TTC549 (cell line): ENCODE measurements around the gene MAL.

Experiments used
- FAIRE-seq: peaks from 2 replicates; lab custom pipeline; 2012; peaks lifted over from hg19 to GRCh38; lab: Jason Lieb, UNC

Gene MAL

DNA sequence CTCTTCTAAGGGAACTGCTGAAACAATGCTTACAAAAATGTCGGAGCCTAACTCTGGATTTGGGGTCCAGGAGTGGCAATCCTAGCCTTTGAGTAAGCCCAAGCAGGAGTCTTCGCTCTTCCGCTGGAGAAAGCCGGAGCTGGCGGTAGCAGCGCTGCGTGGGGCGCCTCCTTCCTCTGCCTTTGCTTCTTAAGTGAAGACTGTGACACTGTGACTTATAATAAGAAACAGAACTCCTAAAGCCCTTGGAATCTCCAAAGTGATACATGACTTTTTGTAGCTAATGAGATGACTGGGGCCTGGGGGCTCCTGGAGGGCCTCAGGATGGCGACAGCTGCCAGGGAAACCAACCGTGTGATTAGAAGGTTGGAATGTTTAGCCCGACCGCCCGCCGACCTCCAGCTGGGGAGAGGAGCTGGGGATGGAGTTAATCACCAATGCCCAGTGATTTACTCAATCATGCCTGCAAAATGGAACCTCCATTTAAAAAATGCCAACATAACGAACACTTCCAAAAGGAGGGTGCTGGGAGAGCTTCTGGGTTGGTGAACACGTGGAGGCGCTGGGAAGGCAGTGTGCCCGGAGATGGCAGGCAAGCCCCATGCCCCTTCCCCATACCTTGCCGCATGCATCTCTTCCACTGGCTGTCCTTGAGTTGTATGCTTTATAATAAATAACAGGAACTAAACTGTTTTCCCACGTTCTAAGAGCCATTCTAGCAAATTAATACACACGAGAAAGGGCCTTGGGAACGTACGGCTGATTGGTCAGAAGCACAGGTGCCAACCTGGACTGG lies 29.0 kb upstream of the MAL start:
- no peak for FAIRE-seq

- FAIRE-seq = no peak
Measured at GRCh38 chr2:94997981-94998930, 27.3 kb upstream of the MAL start.

- FAIRE-seq = no peak
Measured at GRCh38 chr2:94999431-94999883, 26.1 kb upstream of the MAL start.

DNA sequence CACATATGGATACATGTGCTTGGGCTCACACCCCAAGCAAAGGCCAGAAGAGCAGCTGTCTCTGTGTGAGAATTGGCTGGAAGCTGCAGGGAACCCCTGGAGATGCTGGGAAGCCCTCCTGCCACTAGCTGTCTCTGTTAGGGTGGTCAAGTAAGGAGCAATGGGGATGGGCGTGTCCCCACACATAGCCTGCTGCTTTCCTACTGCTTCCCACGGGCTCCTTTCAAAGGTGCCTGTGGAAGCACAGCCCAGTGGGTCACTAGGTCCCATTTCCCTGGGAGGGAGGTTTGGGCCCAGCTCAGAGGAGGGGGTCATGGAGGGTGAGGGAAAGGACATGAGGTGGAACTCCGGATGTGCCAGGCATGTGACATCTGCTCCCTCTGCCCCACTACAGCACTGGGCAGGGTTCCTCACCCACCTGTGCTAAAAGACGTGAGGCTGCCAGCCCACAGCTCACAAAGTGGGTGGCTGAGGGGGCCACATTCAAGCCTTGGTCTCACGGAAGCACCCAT lies 24.4 kb upstream of the MAL start:
- no peak for FAIRE-seq

DNA sequence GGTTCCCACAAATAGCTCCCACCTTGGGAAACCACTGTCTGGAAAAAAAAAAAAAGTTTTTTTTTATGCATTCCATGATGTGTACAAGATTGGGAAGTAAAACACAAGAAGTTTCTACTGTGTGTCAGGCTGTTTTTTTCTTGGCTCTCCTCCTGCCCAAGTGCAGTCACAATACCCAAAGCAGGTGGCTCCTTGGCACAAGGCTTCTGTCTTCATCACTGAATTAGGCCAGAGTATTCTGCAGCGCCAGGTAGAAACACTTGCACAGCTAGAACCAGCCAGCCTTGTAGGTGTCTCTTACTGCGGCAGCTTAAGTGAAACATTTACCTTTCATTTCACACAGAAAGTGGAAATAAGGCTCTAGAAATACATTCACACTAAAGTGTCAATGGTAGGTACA lies 23.8 kb upstream of the MAL start:
- FAIRE-seq = no peak

DNA sequence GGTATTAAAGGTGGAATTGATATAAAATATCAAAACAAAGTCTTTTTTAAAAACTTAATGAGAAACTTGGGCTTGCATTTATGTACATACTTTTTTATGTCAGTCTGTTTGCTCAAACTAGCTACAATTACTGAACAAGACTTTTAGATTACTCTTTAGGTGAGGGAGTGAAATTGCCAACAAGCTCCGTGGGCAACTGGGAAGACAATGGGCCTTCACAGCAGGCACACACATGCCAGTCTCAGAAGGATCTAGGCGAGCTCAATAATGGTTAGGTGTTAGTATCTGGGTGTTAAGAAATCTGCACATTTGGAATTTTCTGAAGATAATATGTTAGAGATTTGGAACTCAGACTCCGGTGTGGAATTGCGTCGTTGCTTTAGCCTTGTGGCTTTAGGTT lies 23.0 kb upstream of the MAL start:
- no peak for FAIRE-seq

DNA sequence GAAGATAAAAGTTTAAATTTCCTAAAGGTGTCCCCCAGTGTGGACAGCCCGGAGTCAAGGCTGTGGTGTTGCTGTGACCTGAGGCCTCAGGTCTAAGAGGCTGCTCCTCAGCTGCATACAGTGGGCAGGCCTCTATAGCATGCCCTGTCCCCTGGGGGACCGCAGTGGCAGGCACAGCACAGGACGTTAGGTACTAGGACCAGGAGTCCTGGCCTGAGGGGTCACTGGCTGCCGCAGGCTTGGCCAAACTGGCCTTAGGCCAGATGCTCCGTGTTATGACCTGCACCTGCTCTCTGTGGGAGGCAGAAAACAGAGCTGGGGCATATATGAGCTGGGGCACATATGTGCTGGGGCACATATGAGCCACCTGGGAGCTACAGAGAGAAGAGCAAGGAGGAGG lies 21.2 kb upstream of the MAL start:
- FAIRE-seq = no peak

DNA sequence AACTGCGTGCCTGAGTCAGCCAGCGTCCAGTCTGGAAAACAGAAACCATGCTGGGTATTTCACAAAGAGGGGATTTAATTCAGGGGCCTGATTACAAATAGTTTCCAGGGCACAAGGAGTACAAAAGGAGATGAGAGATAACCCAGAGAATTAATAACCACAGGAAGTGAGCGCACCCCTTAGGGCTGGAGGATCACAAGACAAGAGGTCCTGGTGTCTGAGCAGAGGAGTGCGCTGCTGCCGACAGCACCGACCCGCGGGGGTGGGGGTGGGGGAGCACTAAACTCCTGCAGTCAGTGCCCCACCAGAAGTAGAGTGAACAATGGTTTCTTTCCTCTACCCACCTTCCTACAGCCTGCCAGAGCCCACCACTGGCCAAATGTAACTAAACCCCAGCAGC lies 20.8 kb upstream of the MAL start:
- no peak for FAIRE-seq

DNA sequence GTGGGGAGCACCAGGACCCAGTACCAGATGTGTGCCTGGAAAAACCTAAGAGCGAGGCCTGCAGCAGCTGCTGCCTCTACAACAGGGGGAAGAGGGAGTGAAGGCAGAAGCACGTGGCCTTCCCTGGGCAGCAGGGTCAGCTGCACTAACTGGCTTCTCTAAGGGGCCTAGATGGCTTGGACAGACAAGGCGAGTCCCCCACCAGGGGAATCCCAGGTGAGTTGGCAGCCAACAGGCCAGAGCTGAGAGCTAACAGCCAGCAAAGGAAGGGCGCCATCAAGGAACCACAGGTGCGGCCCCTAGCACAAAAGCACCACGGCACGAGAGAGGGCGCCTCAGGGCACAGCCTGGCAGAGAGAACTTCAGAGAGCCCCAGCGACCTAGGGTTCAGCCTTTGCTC lies 19.8 kb upstream of the MAL start:
- no peak for FAIRE-seq

- FAIRE-seq = no peak
Measured at GRCh38 chr2:95006588-95006987, 18.9 kb upstream of the MAL start.

DNA sequence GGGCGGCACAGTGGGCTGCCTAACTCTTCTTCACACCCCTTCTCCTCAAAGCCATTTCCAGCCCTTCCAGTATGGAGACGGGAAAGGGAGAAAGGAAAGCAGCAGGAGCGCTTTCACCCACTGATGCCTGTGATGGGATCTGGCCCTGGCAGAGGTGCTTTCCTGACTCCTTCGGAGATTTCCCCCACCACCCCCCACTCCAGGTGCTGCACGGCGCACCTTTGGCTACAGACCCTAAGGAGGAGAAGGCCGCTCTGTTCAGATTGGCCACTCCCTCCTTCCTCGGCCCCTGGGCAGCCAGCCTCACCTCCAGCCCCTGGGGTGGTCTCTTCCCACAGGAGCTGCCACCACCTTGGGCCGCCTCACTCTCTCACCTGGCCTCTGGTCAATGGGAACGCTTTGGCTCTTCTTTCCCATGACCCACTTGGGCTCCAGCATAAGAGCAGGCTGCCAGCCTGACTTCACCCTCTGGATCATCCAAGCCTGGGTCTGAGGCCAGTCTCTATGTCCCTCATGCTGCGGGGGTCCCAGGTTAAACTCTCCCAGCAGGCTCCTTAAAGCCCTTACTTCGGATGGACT lies 18.4 kb upstream of the MAL start:
- no peak for FAIRE-seq

- FAIRE-seq = no peak
Measured at GRCh38 chr2:95007822-95008221, 17.7 kb upstream of the MAL start.

- no peak for FAIRE-seq
Measured at GRCh38 chr2:95008306-95008705, 17.2 kb upstream of the MAL start.

- no peak for FAIRE-seq
Measured at GRCh38 chr2:95008996-95009395, 16.5 kb upstream of the MAL start.

DNA sequence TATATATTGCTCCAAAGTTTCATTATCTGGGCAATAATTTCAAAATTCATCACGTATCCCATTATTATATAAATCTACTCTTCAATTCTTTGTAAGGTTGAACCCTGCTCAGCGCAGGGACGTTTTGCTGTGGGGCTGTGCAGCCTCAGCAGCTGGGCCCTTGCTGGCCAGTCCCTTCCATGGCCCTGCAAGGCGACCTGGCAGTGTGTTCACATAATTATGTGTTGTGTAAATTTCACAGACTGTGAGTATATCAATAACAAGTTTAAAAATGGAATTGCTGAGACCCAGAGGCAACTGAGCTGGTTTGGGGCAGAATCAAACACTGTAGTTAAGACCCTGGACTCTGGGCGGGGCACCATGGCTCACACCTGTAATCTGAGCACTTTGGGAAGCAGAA lies 16.1 kb upstream of the MAL start:
- no peak for FAIRE-seq

GRCh38 chr2:95010126-95010525 lies 15.4 kb upstream of the MAL start:
- no peak for FAIRE-seq

DNA sequence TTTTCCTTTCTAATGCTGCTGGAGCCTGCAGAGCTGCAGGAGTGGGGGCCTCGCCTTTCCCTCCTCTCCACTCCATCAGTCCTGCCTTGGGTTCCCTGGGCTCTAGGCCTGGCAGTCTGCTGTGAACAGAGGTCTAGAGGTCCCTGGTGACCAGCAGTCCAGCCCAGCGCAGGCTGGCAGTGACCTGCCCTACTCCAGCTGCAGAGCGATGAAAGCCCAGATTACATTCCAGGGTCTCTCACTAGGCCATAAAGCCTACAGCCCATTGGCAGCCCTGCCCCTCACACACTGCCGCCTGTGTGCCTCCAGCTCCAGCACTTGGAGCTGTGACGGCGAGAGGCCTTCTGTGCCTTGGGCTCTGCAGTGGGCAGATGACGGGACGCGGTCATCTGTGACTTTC lies 14.8 kb upstream of the MAL start:
- FAIRE-seq = no peak

DNA sequence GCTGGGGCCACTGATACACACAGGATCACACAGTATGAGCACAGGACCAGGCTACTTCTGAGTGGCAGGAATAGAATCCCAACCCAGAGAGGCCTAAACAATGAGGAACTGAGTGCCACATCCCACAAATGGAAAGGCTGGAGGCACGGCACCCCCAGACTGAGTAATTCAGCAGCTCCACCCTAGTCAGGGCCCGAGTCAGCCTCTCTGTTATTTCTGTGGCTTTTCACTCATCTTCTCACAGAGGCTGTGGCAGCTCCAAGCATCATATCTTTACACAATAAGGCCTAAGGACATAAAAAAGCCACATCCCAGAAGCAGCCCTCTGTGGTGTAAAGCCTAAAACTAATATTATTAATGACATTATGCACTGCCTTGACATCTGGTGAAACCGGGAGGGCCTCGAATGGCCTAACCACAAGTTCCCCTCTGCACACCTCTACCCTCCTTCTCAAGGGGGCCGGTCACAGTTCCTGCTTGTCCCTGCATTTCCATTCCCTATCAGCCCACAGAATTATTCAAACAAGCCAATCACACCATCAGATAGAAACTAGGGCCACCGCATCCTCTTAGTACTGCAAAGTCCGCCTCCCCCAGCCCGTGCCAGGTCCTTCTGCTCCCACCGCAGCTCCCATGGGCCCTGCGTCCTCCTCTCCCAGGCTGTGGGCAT lies 12.5 kb upstream of the MAL start:
- no peak for FAIRE-seq

- no peak for FAIRE-seq
Measured at GRCh38 chr2:95013726-95014125, 11.8 kb upstream of the MAL start.

GRCh38 chr2:95014126-95014708 lies 11.3 kb upstream of the MAL start:
- no peak for FAIRE-seq

GRCh38 chr2:95015261-95015912 lies 10.1 kb upstream of the MAL start:
- FAIRE-seq = no peak
